ENCODE results near the gene AK4.

The AK4 gene

GRCh38 chr1:65214340-65215027 is 66.5 kb downstream of the AK4 start:
- ChIA-PET POLR2A (no interaction called here), CTCF (interaction anchor here (0.7 to 1.8 kb wide), 4 partner anchors 21 to 955 kb away, joined by 3 to 8 read pairs (median 4); no protein-coding TSS in a partner anchor)
- H3K36me3 ChIP-seq (ENCODE audit: control insufficient read depth in 2 of 2, insufficient read depth in 1 of 2, low read length in 2 of 2) = peaks cover 5 to 7% of the 10 kb centered on the region in 2 experiments; a peak in 2 of 3 replicates
- TF ChIP-seq CTCF (tag by site-specific recombination; IDR thresholded peaks at IDR 0.05) (no peak), ZBTB8A (tag by site-specific recombination; IDR thresholded peaks at IDR 0.05) (no peak), ZNF202 (tag by site-specific recombination; IDR thresholded peaks at IDR 0.05; ENCODE audit: borderline replicate concordance) (no peak), ZSCAN30 (tag by site-specific recombination; IDR thresholded peaks at IDR 0.05) (no peak), ZNF747 (tag by site-specific recombination; IDR thresholded peaks at IDR 0.05) (no peak), PRDM2 (tag by site-specific recombination; IDR thresholded peaks at IDR 0.05; ENCODE audit: borderline replicate concordance) (no peak), ZNF600 (tag by site-specific recombination; IDR thresholded peaks at IDR 0.05) (no peak), ZNF121 (tag by site-specific recombination; IDR thresholded peaks at IDR 0.05) (no peak), SCRT1 (tag by site-specific recombination; IDR thresholded peaks at IDR 0.05; ENCODE audit: borderline replicate concordance) (no peak), ZNF561 (tag by site-specific recombination; IDR thresholded peaks at IDR 0.05; ENCODE audit: borderline replicate concordance) (no peak), BCL11A (tag by site-specific recombination; IDR thresholded peaks at IDR 0.05; ENCODE audit: low read depth) (no peak)
- no peak overlapping the region for H3K4me3 ChIP-seq (ENCODE audit: low read depth, low read length)
- H3K9me3 ChIP-seq (ENCODE audit: control insufficient read depth, insufficient read depth, low read depth, low read length) = no peaks in the 10 kb centered on the region
- no peak overlapping the region for H3K27ac ChIP-seq (ENCODE audit: extremely low read depth, low read depth, low read length)
- no peaks in the 10 kb centered on the region for H3K4me1 ChIP-seq (ENCODE audit: control insufficient read depth, insufficient read depth, low read length)

- Histone ChIP-seq H3K27ac (ENCODE audit: extremely low read depth, low read depth, low read length) (no peak overlapping the region), H3K4me1 (ENCODE audit: control insufficient read depth, insufficient read depth, low read length) (no peaks in the 10 kb centered on the region), H3K36me3 (ENCODE audit: control insufficient read depth in 2 of 2, insufficient read depth in 1 of 2, low read length in 2 of 2) (peaks cover 6 to 12% of the 10 kb centered on the region in 2 experiments; a peak in 2 of 3 replicates), H3K9me3 (ENCODE audit: control insufficient read depth, insufficient read depth, low read depth, low read length) (no peaks in the 10 kb centered on the region), H3K4me3 (ENCODE audit: low read depth, low read length) (no peak overlapping the region)
- CTCF ChIA-PET = interaction anchor here (0.7 to 3.7 kb wide), 4 partner anchors 8 to 470 kb away, joined by 3 to 17 read pairs (median 12); no protein-coding TSS in a partner anchor
- POLR2A ChIA-PET = no interaction called here
- TF ChIP-seq BCL11B (tag by site-specific recombination; IDR thresholded peaks at IDR 0.05; ENCODE audit: low read depth) (no peak), ZNF112 (tag by site-specific recombination; IDR thresholded peaks at IDR 0.05) (no peak), ZNF510 (tag by site-specific recombination; IDR thresholded peaks at IDR 0.05; ENCODE audit: insufficient replicate concordance) (no peak), ZNF18 (tag by site-specific recombination; IDR thresholded peaks at IDR 0.05) (no peak), ZNF837 (tag by site-specific recombination; IDR thresholded peaks at IDR 0.05) (no peak), ZNF521 (tag by site-specific recombination; IDR thresholded peaks at IDR 0.05) (no peak)
Observed at GRCh38 chr1:65216989-65217388, 69.0 kb downstream of the AK4 start.

Data from HEK293 (cell line).